ENCODE measurements around the gene EMILIN2.

- TF ChIP-seq CTCF (IDR thresholded peaks at IDR 0.05; ENCODE audit: low read length): no peak
- TF ChIP-seq EZH2 (IDR thresholded peaks at IDR 0.05; ENCODE audit: borderline replicate concordance, low read length): no peak
Observed at GRCh38 chr18:2953935-2954653, 107.3 kb downstream of the EMILIN2 start.

Measured in OCI-LY1 (cell line).